ENCODE measurements around the gene CATSPER3.

The CATSPER3 gene

GRCh38 chr5:135012033-135012588 lies 44.4 kb downstream of the CATSPER3 start:
- no peak for DNase-seq

GRCh38 chr5:135012951-135013391 lies 45.3 kb downstream of the CATSPER3 start:
- DNase-seq, result no peak

- no peak for DNase-seq
These were observed 45.7 kb downstream of the CATSPER3 start for GRCh38 chr5:135013445-135013844.

GRCh38 chr5:135013947-135014570 lies 46.4 kb downstream of the CATSPER3 start:
- no peak for DNase-seq

GRCh38 chr5:135015942-135016341 lies 48.2 kb downstream of the CATSPER3 start:
- no peak for DNase-seq

GRCh38 chr5:135016861-135017290 lies 49.2 kb downstream of the CATSPER3 start:
- no peak for DNase-seq

- no peak for DNase-seq
These were observed 50.8 kb downstream of the CATSPER3 start for GRCh38 chr5:135018457-135018856.

- no peak for DNase-seq
These were observed 51.6 kb downstream of the CATSPER3 start for GRCh38 chr5:135019314-135019713.

GRCh38 chr5:135020111-135020895 lies 52.6 kb downstream of the CATSPER3 start:
- DNase-seq, result no peak

- DNase-seq, result no peak
These were observed 57.4 kb downstream of the CATSPER3 start for GRCh38 chr5:135024956-135025729.

GRCh38 chr5:135025730-135026644 lies 58.3 kb downstream of the CATSPER3 start:
- no peak for DNase-seq

GRCh38 chr5:135026645-135027265 lies 59.0 kb downstream of the CATSPER3 start:
- DNase-seq, result no peak

GRCh38 chr5:135027266-135027696 lies 59.6 kb downstream of the CATSPER3 start:
- no peak for DNase-seq

- DNase-seq, result no peak
These were observed 60.2 kb downstream of the CATSPER3 start for GRCh38 chr5:135027697-135028615.

- DNase-seq, result no peak
These were observed 61.2 kb downstream of the CATSPER3 start for GRCh38 chr5:135028791-135029476.

GRCh38 chr5:135029477-135030122 lies 61.9 kb downstream of the CATSPER3 start:
- no peak for DNase-seq

GRCh38 chr5:135030123-135030955 lies 62.6 kb downstream of the CATSPER3 start:
- no peak for DNase-seq

All from activated T-cell treated with anti-CD3 and anti-CD28 coated beads for 4 hours (primary cell).